Measurements from ENCODE around the gene RHOXF1. TPM values are rescaled to one million over a fixed set of nuclear protein-coding genes. Genes with fewer than 3 reads are reported as not detected.
"Not testable (repeated sequence)": the region's sequence is repeated elsewhere in the genome, so short reads cannot be mapped to it uniquely, and the experiment has no call there.

The RHOXF1 gene
- total and polyA plus RNA-seq, 4 experiments from 2014 or later: 0.30 to 2.1 (median 1.7) TPM; not detected in 1

- Mint-ChIP-seq H3K4me1 (peaks cover 0 to 3% (median 1%) of the 10 kb centered on the region in 4 donors), H3K27me3 (no peaks in the 10 kb centered on the region), H3K36me3 (no peaks in the 10 kb centered on the region), H3K27ac (no peak overlapping the region), H3K9me3 (no peaks in the 10 kb centered on the region), H3K4me3 (no peak overlapping the region)
- no peak for DNase-seq
- Histone ChIP-seq H3K4me1 (ENCODE audit: insufficient read depth, low read length) (no peaks in the 10 kb centered on the region), H3K4me3 (ENCODE audit: low read length in 2 of 2) (no peak overlapping the region), H3K27me3 (ENCODE audit: insufficient read depth, low read length) (no peaks in the 10 kb centered on the region), H3K36me3 (ENCODE audit: insufficient read depth, low read length) (no peaks in the 10 kb centered on the region), H3K27ac (ENCODE audit: low read depth, low read length) (no peak overlapping the region), H3K9me3 (ENCODE audit: control insufficient read depth in 1 of 2, low read length in 2 of 2) (no peaks in the 10 kb centered on the region)
- intact Hi-C loops (cut with micrococcal nuclease): no loop called here
- CTCF ChIA-PET (ENCODE audit: partially characterized antibody): no interaction called here
- POLR2A ChIA-PET (ENCODE audit: partially characterized antibody): no interaction called here
Measured at GRCh38 chrX:120120223-120120622, 4.5 kb upstream of the RHOXF1 start.

GRCh38 chrX:120111611-120112010 is 4.1 kb downstream of the RHOXF1 start:
- CTCF ChIA-PET (ENCODE audit: partially characterized antibody): no interaction called here
- DNase-seq: no peak
- no peaks in the 10 kb centered on the region for H3K27me3 ChIP-seq (ENCODE audit: insufficient read depth, low read length)
- POLR2A ChIA-PET (ENCODE audit: partially characterized antibody): no interaction called here
- no peak overlapping the region for H3K4me3 Mint-ChIP-seq
- no peaks in the 10 kb centered on the region for H3K4me1 Mint-ChIP-seq
- no peak overlapping the region for H3K4me3 ChIP-seq (ENCODE audit: low read length in 2 of 2)
- no peaks in the 10 kb centered on the region for H3K9me3 ChIP-seq (ENCODE audit: control insufficient read depth in 1 of 2, low read length in 2 of 2)
- intact Hi-C loops (cut with micrococcal nuclease): no loop called here
- H3K4me1 ChIP-seq (ENCODE audit: insufficient read depth, low read length): no peaks in the 10 kb centered on the region
- peaks cover 0 to 1% (median 0%) of the 10 kb centered on the region in 8 donors for H3K9me3 Mint-ChIP-seq
- no peaks in the 10 kb centered on the region for H3K36me3 ChIP-seq (ENCODE audit: insufficient read depth, low read length)
- no peak overlapping the region for H3K27ac Mint-ChIP-seq
- no peaks in the 10 kb centered on the region for H3K36me3 Mint-ChIP-seq
- H3K27ac ChIP-seq (ENCODE audit: low read depth, low read length): no peak overlapping the region
- no peaks in the 10 kb centered on the region for H3K27me3 Mint-ChIP-seq

DNA sequence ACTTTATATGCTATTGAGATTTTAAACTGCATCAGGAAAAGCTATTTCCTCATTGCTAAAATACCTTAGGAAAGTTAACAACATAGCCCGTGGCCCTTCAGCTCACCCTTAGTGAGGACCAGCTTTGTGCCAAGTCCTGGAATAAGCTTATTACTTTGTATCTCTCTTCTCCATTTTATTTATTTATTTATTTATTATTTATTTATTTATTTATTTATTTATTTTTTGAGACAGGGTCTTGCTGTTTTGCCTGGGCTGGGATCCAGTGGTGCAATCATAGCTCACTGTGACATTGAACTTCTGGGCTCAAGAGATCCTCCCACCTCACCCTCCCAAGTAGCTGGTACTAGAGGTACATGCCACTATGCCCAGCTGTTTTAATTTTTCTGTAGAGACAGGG is 6.3 kb downstream of the RHOXF1 start:
- ChIA-PET CTCF (ENCODE audit: partially characterized antibody) (no interaction called here), POLR2A (ENCODE audit: partially characterized antibody) (no interaction called here)
- Histone ChIP-seq H3K4me3 (ENCODE audit: low read length in 2 of 2) (no peak overlapping the region), H3K27ac (ENCODE audit: low read depth, low read length) (no peak overlapping the region), H3K36me3 (ENCODE audit: insufficient read depth, low read length) (no peaks in the 10 kb centered on the region), H3K27me3 (ENCODE audit: insufficient read depth, low read length) (no peaks in the 10 kb centered on the region), H3K4me1 (ENCODE audit: insufficient read depth, low read length) (no peaks in the 10 kb centered on the region), H3K9me3 (ENCODE audit: control insufficient read depth in 1 of 2, low read length in 2 of 2) (no peaks in the 10 kb centered on the region)
- Mint-ChIP-seq H3K27me3 (no peaks in the 10 kb centered on the region), H3K9me3 (peaks cover 0 to 6% (median 2%) of the 10 kb centered on the region in 8 donors), H3K36me3 (no peaks in the 10 kb centered on the region), H3K4me1 (no peaks in the 10 kb centered on the region), H3K27ac (no peak overlapping the region), H3K4me3 (no peak overlapping the region)
- intact Hi-C loops (cut with micrococcal nuclease): no loop called here
- DNase-seq: no peak

- H3K9me3 Mint-ChIP-seq: peaks cover 0 to 43% (median 19%) of the 10 kb centered on the region in 8 donors
- H3K27me3 ChIP-seq (ENCODE audit: insufficient read depth, low read length); H3K4me1 Mint-ChIP-seq; H3K27ac Mint-ChIP-seq; POLR2A ChIA-PET (ENCODE audit: partially characterized antibody); H3K36me3 Mint-ChIP-seq; H3K27ac ChIP-seq (ENCODE audit: low read depth, low read length); H3K4me3 ChIP-seq (ENCODE audit: low read length in 2 of 2); H3K27me3 Mint-ChIP-seq; intact Hi-C loops (cut with micrococcal nuclease); DNase-seq; H3K9me3 ChIP-seq (ENCODE audit: control insufficient read depth in 1 of 2, low read length in 2 of 2); H3K4me1 ChIP-seq (ENCODE audit: insufficient read depth, low read length); H3K36me3 ChIP-seq (ENCODE audit: insufficient read depth, low read length); H3K4me3 Mint-ChIP-seq; CTCF ChIA-PET (ENCODE audit: partially characterized antibody): not testable (repeated sequence)
Measured at GRCh38 chrX:120104707-120105106, 11.0 kb downstream of the RHOXF1 start.

DNA sequence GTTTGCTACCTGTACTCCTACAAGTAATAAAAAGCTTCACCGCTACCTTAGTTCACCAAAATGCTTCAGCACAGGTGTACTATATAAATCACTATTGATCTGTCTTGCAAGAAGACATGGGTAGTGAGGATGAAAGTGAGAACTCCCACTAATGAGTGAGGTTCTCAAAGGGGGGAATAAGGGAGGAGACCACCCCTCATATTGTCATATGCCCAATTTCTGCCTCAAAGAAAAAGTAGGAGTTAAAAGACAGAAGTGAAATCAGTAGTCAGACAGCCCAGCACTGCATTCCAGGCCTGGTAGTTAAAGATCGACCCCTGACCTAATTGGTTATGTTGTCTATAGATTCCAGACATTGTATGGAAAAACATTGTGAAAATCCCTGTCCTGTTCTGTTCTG is 14.7 kb downstream of the RHOXF1 start:
- H3K36me3 Mint-ChIP-seq; H3K9me3 ChIP-seq (ENCODE audit: control insufficient read depth in 1 of 2, low read length in 2 of 2); H3K27ac ChIP-seq (ENCODE audit: low read depth, low read length); intact Hi-C loops (cut with micrococcal nuclease); CTCF ChIA-PET (ENCODE audit: partially characterized antibody); DNase-seq; H3K4me3 Mint-ChIP-seq; H3K36me3 ChIP-seq (ENCODE audit: insufficient read depth, low read length); H3K27me3 Mint-ChIP-seq; H3K4me3 ChIP-seq (ENCODE audit: low read length in 2 of 2); H3K4me1 ChIP-seq (ENCODE audit: insufficient read depth, low read length); H3K27ac Mint-ChIP-seq; POLR2A ChIA-PET (ENCODE audit: partially characterized antibody); H3K4me1 Mint-ChIP-seq; H3K27me3 ChIP-seq (ENCODE audit: insufficient read depth, low read length): not testable (repeated sequence)
- peaks cover 0 to 43% (median 19%) of the 10 kb centered on the region in 8 donors for H3K9me3 Mint-ChIP-seq

- no peaks in the 10 kb centered on the region for H3K27me3 Mint-ChIP-seq
- peak overlapping the region in 1 of 7 donors; percentile 34 for H3K27ac Mint-ChIP-seq
- Histone ChIP-seq H3K4me1 (ENCODE audit: insufficient read depth, low read length) (no peaks in the 10 kb centered on the region), H3K27me3 (ENCODE audit: insufficient read depth, low read length) (no peaks in the 10 kb centered on the region), H3K9me3 (ENCODE audit: control insufficient read depth in 1 of 2, low read length in 2 of 2) (no peaks in the 10 kb centered on the region), H3K4me3 (ENCODE audit: low read length in 2 of 2) (no peak overlapping the region), H3K36me3 (ENCODE audit: insufficient read depth, low read length) (no peaks in the 10 kb centered on the region), H3K27ac (ENCODE audit: low read depth, low read length) (no peak overlapping the region)
- no peak overlapping the region for H3K4me3 Mint-ChIP-seq
- ChIA-PET POLR2A (ENCODE audit: partially characterized antibody) (no interaction called here), CTCF (ENCODE audit: partially characterized antibody) (no interaction called here)
- no peaks in the 10 kb centered on the region for H3K9me3 Mint-ChIP-seq
- H3K36me3 Mint-ChIP-seq: no peaks in the 10 kb centered on the region
- peaks cover 0 to 2% (median 0%) of the 10 kb centered on the region in 4 donors for H3K4me1 Mint-ChIP-seq
- DNase-seq: no peak
- intact Hi-C loops (cut with micrococcal nuclease): no loop called here
Measured at GRCh38 chrX:120090208-120090607, 25.5 kb downstream of the RHOXF1 start.

GRCh38 chrX:120087289-120088017 is 28.3 kb downstream of the RHOXF1 start:
- H3K36me3 ChIP-seq (ENCODE audit: insufficient read depth, low read length): no peaks in the 10 kb centered on the region
- H3K9me3 ChIP-seq (ENCODE audit: control insufficient read depth in 1 of 2, low read length in 2 of 2): no peaks in the 10 kb centered on the region
- H3K27me3 ChIP-seq (ENCODE audit: insufficient read depth, low read length): no peaks in the 10 kb centered on the region
- Mint-ChIP-seq H3K4me3 (peak overlapping the region in 1 of 8 donors; percentile 6), H3K9me3 (no peaks in the 10 kb centered on the region), H3K27ac (peak overlapping the region in 2 of 7 donors; percentile 36 to 38), H3K27me3 (no peaks in the 10 kb centered on the region), H3K4me1 (peaks cover 0 to 2% (median 0%) of the 10 kb centered on the region in 4 donors), H3K36me3 (no peaks in the 10 kb centered on the region)
- no peaks in the 10 kb centered on the region for H3K4me1 ChIP-seq (ENCODE audit: insufficient read depth, low read length)
- H3K4me3 ChIP-seq (ENCODE audit: low read length in 2 of 2): no peak overlapping the region
- intact Hi-C loops (cut with micrococcal nuclease): no loop called here
- ChIA-PET CTCF (ENCODE audit: partially characterized antibody) (interaction anchor here (1.5 kb wide), 1 partner anchor 72 kb away, joined by 3 read pairs; no protein-coding TSS in a partner anchor), POLR2A (ENCODE audit: partially characterized antibody) (no interaction called here)
- no peak overlapping the region for H3K27ac ChIP-seq (ENCODE audit: low read depth, low read length)
- DNase-seq: peak in 1 of 5 donors; percentile 18

Data from CD4-positive, alpha-beta memory T cell (primary cell).